GM11168 (cell line): ENCODE results near the gene ZSCAN12.

Experiments
- in situ Hi-C: fragments of 300-500 bp; cut with MboI; formaldehyde crosslinking; loops from one replicate; pipeline ENCODE4 v1.12.0; 2022; ENCODE audit warnings: low sequenced_read_pairs; ENCODE audit not compliant: unreplicated experiment

Gene ZSCAN12

DNA sequence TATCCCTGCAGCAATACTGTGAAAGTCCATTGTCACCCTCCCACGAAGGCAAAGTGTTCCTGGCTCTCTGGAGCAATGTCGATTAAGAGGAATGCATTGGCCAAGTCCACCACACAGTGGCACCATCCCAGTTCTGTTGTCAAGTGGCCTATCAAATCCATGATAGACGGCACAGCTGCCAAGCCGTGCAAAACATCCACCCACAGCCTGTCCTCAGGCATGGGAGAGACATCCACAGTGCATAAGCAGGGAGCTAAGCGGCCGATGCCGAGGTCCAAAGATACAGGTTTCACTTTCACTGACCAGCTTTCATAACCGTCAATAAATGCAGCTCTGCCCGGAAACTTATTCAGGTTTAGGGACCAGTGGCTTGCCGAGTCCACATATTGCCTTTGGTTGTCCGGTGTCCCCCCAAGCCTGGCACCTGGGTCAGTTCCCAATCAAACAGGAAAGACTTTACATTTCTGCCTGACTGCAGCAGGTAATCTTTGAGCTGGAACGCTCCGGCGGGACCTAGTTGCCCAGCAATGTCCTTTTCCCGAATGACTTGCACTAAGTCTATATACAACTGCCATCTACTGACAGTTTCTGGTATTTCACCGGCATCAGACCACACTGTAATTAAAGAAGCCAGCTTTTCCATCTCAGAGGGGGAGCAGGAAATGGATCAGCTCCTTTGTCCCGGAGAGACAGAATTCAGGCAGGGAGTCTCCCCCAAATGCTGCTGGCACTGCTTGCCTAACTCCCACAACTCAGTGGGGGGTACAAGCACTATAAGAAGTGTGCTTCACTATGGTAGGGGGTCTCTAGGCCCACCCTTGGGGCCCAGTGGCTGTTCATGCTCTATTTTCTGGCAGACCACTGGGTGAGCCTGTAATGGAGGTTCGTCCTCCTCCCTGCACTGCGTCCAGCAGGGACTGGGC, 43.5 kb downstream of the ZSCAN12 start:
- in situ Hi-C loops = loop anchor here (10.0 to 25.0 kb wide), 2 partner anchors 91 to 444 kb away; partner anchors contain the start of genes OR2B2 and ZSCAN26

DNA sequence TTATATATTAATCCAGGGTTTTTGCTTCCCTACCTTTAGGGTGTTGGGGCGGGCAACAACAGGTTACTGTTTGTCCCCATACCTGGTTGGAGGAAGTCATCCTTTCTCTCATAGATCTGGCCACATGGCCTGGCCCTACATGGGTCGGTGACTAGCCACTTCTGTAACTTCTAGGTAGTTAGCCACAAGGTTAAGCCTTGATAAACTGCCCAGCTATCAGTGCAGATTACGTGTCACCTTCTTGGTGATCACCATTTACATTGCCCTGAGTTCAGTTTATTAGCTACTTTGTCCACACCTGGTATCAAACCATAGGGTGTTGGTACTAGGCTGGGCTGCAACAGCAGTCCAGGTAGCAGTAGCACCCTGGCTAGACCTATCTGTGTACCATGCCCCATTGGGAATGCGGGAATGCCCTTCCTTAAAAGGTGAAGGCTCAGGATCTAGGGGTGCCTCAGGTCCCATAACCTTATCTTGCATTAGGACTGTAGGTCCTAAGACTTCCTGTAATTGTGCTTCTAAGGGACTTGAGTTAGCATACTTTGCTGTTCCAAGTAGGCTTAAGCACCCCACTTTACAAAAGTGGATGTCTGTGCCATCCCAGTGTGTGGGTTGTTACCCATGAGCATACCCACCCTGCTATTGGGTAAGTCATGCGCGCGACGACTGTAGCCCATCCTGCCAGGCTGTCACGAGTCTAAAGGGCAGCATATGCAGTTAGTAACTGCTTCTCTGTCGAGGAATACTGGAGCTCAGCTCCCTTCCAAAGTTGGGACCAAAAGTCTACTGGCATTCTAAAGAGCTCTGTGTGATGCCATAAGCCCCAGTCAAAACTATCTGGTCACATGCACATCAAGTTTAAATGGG, 44.6 kb downstream of the ZSCAN12 start:
- in situ Hi-C loops = loop anchor here (10.0 to 25.0 kb wide), 2 partner anchors 90 to 443 kb away; partner anchors contain the start of genes OR2B2 and ZSCAN26

DNA sequence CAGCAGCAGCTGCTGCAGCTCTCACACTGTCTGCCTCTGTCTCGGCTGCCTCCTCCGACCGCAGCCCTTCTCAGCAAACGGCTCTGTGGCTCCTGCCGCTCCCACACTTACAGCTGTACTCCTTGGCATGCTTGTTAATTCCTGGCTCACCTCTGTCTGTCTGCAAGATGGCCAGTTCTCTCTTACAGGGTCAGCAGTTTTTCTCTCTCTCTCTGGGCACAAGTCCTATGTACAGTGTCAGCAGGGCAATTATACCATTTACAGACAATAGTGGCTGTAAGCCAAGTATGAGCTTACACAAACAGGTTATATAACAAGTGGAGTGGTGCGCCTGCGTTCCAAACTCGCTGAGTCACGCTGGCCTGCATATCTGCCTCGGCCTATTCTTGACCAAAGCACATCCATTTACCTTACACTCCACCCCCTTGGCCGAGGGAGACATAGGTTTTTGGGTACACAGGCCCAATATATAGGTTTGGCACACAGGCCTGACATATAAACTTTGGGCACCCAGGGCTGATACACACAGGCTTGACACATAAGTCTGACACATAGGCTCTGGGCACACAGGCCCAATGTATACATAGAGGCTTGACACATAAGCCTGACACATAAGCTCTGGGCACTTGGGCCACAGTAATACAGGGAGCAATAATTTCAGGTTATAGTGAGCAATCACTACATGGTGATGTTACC, 45.4 kb downstream of the ZSCAN12 start:
- in situ Hi-C loops = loop anchor here (10.0 to 25.0 kb wide), 2 partner anchors 89 to 442 kb away; partner anchors contain the start of genes OR2B2 and ZSCAN26

- in situ Hi-C loops = loop anchor here (10.0 to 25.0 kb wide), 2 partner anchors 89 to 441 kb away; partner anchors contain the start of genes OR2B2 and ZSCAN26
Measured at GRCh38 chr6:28353356-28353755, 46.2 kb downstream of the ZSCAN12 start.

- in situ Hi-C loops = loop anchor here (10.0 to 25.0 kb wide), 2 partner anchors 87 to 439 kb away; partner anchors contain the start of genes OR2B2 and ZSCAN26
Measured at GRCh38 chr6:28351493-28351925, 48.0 kb downstream of the ZSCAN12 start.

DNA sequence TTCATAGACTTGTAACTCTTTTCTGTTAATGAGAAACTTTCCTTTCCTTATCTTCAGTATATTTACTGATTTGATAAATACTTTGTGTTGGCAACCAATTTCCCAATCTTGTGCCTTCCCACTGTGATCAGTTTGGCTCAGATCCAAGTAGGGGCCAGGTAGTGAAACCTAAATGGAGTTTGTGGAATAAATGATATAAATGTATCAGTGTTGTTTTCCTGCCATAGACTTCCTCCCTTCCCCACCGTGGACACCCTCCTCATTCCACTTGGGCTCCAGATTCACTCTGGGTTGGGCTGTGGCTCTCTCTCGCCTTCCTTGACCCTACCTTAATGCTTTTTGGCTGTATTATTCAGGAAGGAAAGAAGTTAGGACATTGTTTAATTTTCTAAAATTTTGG, 48.5 kb downstream of the ZSCAN12 start:
- in situ Hi-C loops = loop anchor here (10.0 to 25.0 kb wide), 2 partner anchors 86 to 439 kb away; partner anchors contain the start of genes OR2B2 and ZSCAN26

GRCh38 chr6:28349892-28350737, 49.4 kb downstream of the ZSCAN12 start, which contains the start of gene ZKSCAN3:
Gene ZKSCAN3 (plus strand): TSS chr6:28349947. CDS start chr6:28359587, 9,640 bp downstream.
- in situ Hi-C loops = loop anchor here (10.0 to 25.0 kb wide), 2 partner anchors 85 to 438 kb away; partner anchors contain the start of genes OR2B2 and ZSCAN26

- in situ Hi-C loops = no loop called here
Measured at GRCh38 chr6:28349344-28349891, 50.1 kb downstream of the ZSCAN12 start.

GRCh38 chr6:28347119-28347518, 52.4 kb downstream of the ZSCAN12 start:
- in situ Hi-C loops = no loop called here

- in situ Hi-C loops = no loop called here
Measured at GRCh38 chr6:28345201-28345600, 54.3 kb downstream of the ZSCAN12 start.

- in situ Hi-C loops = no loop called here
Measured at GRCh38 chr6:28343898-28344677, 55.5 kb downstream of the ZSCAN12 start.

DNA sequence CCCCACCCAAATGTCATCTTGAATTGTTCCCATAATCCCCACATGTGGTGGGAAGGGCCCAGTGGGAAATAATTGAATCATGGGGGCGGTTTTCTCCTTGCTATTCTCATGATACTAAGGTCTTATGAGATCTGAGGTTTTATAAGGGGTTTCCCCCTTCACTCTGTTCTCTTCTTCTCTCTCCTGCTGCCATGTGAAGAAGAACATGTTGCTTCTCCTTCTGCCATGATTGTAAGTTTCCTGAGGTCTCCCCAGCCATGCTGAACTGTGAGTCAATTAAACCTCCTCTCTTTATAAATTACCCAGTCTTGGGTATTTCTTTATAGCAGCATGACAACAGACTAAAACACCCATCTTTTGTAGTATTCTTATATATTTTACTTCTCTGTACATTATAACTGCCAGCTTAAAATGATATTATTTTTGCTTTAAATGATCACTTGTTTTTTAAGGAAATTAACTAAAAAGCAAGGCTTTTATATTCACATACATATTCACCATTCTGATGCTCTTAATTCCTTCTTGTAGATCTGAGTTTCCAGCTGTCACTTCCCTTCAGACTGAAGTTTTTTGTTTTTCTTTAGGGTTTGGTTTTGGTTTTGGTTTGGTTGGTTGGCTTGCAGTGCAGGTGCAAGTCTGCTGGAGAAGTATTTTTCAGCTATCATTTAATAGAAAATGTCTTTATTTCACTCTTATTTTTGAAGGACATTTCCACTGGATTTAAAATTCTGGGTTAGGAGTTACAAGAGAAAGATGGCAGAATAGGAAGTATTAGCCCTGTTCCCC, 59.0 kb downstream of the ZSCAN12 start:
- in situ Hi-C loops = no loop called here

DNA sequence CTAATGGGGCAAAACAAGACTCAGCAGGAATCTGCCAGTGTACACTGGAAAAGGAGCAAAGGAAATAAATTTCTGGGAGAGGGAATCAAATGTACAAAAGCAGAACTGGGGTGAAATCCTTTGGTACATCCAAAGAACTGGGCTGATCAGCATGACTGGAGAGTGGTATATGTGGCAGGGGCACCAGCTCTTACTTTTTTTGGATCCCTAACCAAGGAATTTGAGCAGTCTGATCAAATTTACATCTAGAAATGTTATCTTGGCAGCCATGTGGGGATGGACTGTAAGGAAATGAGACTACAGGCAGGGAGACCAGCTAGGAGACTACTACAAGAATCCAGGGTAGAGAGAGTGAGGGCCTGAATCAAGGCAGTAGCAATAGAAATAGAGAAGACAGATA, 62.4 kb downstream of the ZSCAN12 start:
- in situ Hi-C loops = no loop called here

GRCh38 chr6:28336284-28337120, 63.0 kb downstream of the ZSCAN12 start:
- in situ Hi-C loops = no loop called here

- in situ Hi-C loops = no loop called here
Measured at GRCh38 chr6:28335564-28336283, 63.8 kb downstream of the ZSCAN12 start, which contains the start of gene ZSCAN31. Gene ZSCAN31 (minus strand): TSS chr6:28336148. CDS start chr6:28329683, 6,465 bp downstream.
